K562 (cell line): ENCODE results near the gene CREG2. TPM values are rescaled to one million over a fixed set of nuclear protein-coding genes. Genes with fewer than 3 reads are reported as not detected.
A peak's percentile ranks its signal among the peaks of the same experiment; 100 is the strongest.

Experiments used
- ATAC-seq: fragments of 200-7000 bp; cut with Tn5 transposase; 3 replicates; pipeline ENCODE4 v1.9.1; 2020; ENCODE audit warnings: moderate library complexity
- BruUV-seq: library from RNA; stranded (reverse); fragments of 400-500 nt; replicated peaks from 2 replicates; lab custom pipeline; 2021; lab: Mats Ljungman, UMichigan
- CTCF ChIA-PET: fragments of 300-600 bp; formaldehyde crosslinking; extraction: SDS; loops from one replicate; lab custom pipeline; 2021; ENCODE audit warnings: low intra/inter-chr PET ratio; lab: Yijun Ruan, JAX
- POLR2A ChIA-PET: fragments of 300-600, 350-650 bp; sonication (Branson Sonifier 250); formaldehyde crosslinking; extraction: SDS; loops from one replicate; lab custom pipeline; 2021; ENCODE audit warnings: antibody characterized with exemption, inconsistent platforms; lab: Yijun Ruan, JAX
- DNase-seq, 4 experiments: peaks; one replicate each; pipeline versions ENCODE4 v3.0.0 to v3.0.0-alpha.2; 2011 to 2018; ENCODE audit warnings: low spot score in 3 of 4, mixed read lengths in 3 of 4; ENCODE audit errors: extremely low read depth in 1 of 4
- FAIRE-seq: peaks from 2 replicates; lab custom pipeline; 2011; peaks lifted over from hg19 to GRCh38; lab: Jason Lieb, UNC
- H2AFZ ChIP-seq: 2 replicates; pipeline ENCODE4 v1.6.0; 2011; ENCODE audit warnings: low read depth, low read length, control low read depth, inconsistent platforms
- H3K27ac ChIP-seq: fragments of 200-600 bp; 3 replicates; pipeline ENCODE4 v1.8.0; 2011; ENCODE audit warnings: low read depth, mild to moderate bottlenecking, control low read depth, inconsistent platforms, low read length, moderate library complexity, mixed read lengths; ENCODE audit errors: extremely low read depth
- H3K27me3 ChIP-seq, 2 experiments: fragments of 300-600 bp in 1 of 2; 2 replicates in 1 of 2; 3 replicates in 1 of 2; pipeline versions ENCODE4 v1.6.0 to v1.8.0; 2011; ENCODE audit warnings: inconsistent platforms in 2 of 2, low read length in 2 of 2, mild to moderate bottlenecking in 1 of 2, mixed read lengths in 1 of 2, moderate library complexity in 1 of 2; ENCODE audit not compliant: control insufficient read depth in 2 of 2, insufficient read depth in 2 of 2
- H3K36me3 ChIP-seq: fragments of 300-600 bp; 3 replicates; pipeline ENCODE4 v1.8.0; 2011; ENCODE audit warnings: mild to moderate bottlenecking, low read length, inconsistent platforms; ENCODE audit not compliant: control insufficient read depth, insufficient read depth
- H3K4me1 ChIP-seq, 2 experiments: fragments of 200-600 bp in 1 of 2; replicated peaks in 1 of 2; 2 replicates in 1 of 2; 3 replicates in 1 of 2; pipeline versions ENCODE4 v1.5.1 to v1.8.0; 2011; ENCODE audit warnings: inconsistent platforms in 2 of 2, low read length in 2 of 2, mild to moderate bottlenecking in 1 of 2, mixed read lengths in 1 of 2, moderate library complexity in 1 of 2; ENCODE audit not compliant: control insufficient read depth in 2 of 2, insufficient read depth in 2 of 2
- H3K4me2 ChIP-seq: 2 replicates; pipeline ENCODE4 v1.6.1; 2011; ENCODE audit warnings: low read length, control low read depth, inconsistent platforms, mixed read lengths; ENCODE audit not compliant: insufficient read depth
- H3K4me3 ChIP-seq: fragments of 200-600 bp; sonication (generic), shearing (Covaris generic); 2 replicates; pipeline ENCODE4 v1.5.1; 2016; ENCODE audit warnings: control low read depth, inconsistent platforms
- H3K79me2 ChIP-seq: fragments of 200-600 bp; 3 replicates; pipeline ENCODE4 v1.8.0; 2011; ENCODE audit warnings: low read length, inconsistent platforms; ENCODE audit not compliant: control insufficient read depth, insufficient read depth
- H3K9ac ChIP-seq, 2 experiments: 2 replicates each; pipeline versions ENCODE4 v1.6.0 to v1.6.1; 2011; ENCODE audit warnings: low read depth in 2 of 2, low read length in 2 of 2, control low read depth in 1 of 2, inconsistent platforms in 1 of 2, mild to moderate bottlenecking in 1 of 2, mixed read lengths in 1 of 2; ENCODE audit not compliant: insufficient read depth in 1 of 2
- H3K9me1 ChIP-seq: one replicate; pipeline ENCODE4 v1.6.0; 2011; ENCODE audit warnings: inconsistent platforms, mild to moderate bottlenecking, low read length, moderate library complexity; ENCODE audit not compliant: control insufficient read depth, insufficient read depth
- H3K9me3 ChIP-seq: replicated peaks from 2 replicates; pipeline ENCODE4 v1.5.1; 2011; ENCODE audit warnings: low read depth, low read length, inconsistent platforms; ENCODE audit not compliant: control insufficient read depth, insufficient read depth
- H4K20me1 ChIP-seq: replicated peaks from 2 replicates; pipeline ENCODE4 v1.6.1; 2011; ENCODE audit warnings: low read length, inconsistent platforms, mixed read lengths; ENCODE audit not compliant: control insufficient read depth, insufficient read depth
- E2F8 ChIP-seq: fragments of 450-650 bp; IDR thresholded peaks from 2 replicates; pipeline ENCODE4 v1.7.1; 2018; ENCODE audit warnings: mild to moderate bottlenecking, low read depth; ENCODE audit not compliant: partially characterized antibody
- EHMT2 ChIP-seq: fragments of 450-650 bp; IDR thresholded peaks from 2 replicates; pipeline ENCODE4 v1.6.1; 2018; ENCODE audit warnings: antibody characterized with exemption
- ELF4 ChIP-seq: fragments of 450-650 bp; formaldehyde crosslinking; IDR thresholded peaks from 2 replicates; pipeline ENCODE4 v1.4.0; 2022; ENCODE audit warnings: missing genetic modification characterization
- FOXK1 ChIP-seq: sonication (generic); formaldehyde crosslinking; IDR thresholded peaks from 2 replicates; pipeline ENCODE4 v1.8.0; 2022; ENCODE audit warnings: missing genetic modification reagents, mild to moderate bottlenecking, borderline replicate concordance
- GABPB1 ChIP-seq: sonication (generic); formaldehyde crosslinking; IDR thresholded peaks from 2 replicates; pipeline ENCODE4 v1.8.0; 2022; ENCODE audit warnings: mild to moderate bottlenecking, missing genetic modification reagents
- HDGF ChIP-seq: fragments of 450-650 bp; IDR thresholded peaks from 2 replicates; pipeline ENCODE4 v1.6.1; 2016
- NFATC3 ChIP-seq: fragments of 450-650 bp; IDR thresholded peaks from 2 replicates; pipeline ENCODE4 v1.6.1; 2017; ENCODE audit warnings: mild to moderate bottlenecking
- POLR2B ChIP-seq: fragments of 450-650 bp; IDR thresholded peaks from 2 replicates; pipeline ENCODE4 v1.6.1; 2018; ENCODE audit warnings: low read depth; ENCODE audit not compliant: partially characterized antibody
- PPARD ChIP-seq: fragments of 250-450 bp; sonication (Bioruptor Pico); IDR thresholded peaks from 2 replicates; pipeline ENCODE4 v1.8.0; 2022; ENCODE audit warnings: inconsistent platforms, mild to moderate bottlenecking, moderate library complexity
- RAD21 ChIP-seq, 2 experiments: fragments of 250-450 bp in 1 of 2; fragments of 450-650 bp in 1 of 2; sonication (Bioruptor Pico) in 1 of 2; formaldehyde crosslinking in 1 of 2; IDR thresholded peaks in 1 of 2; conservative IDR thresholded peaks in 1 of 2; 2 replicates each; pipeline versions ENCODE4 v1.4.0 to v1.8.0; 2020 to 2022; ENCODE audit warnings: mild to moderate bottlenecking in 2 of 2, moderate library complexity in 1 of 2
- SMARCA5 ChIP-seq: fragments of 450-650 bp; IDR thresholded peaks from 2 replicates; pipeline ENCODE4 v1.6.1; 2016
- THRA ChIP-seq: fragments of 450-650 bp; IDR thresholded peaks from 2 replicates; pipeline ENCODE4 v1.6.1; 2017; ENCODE audit warnings: mild to moderate bottlenecking, moderate library complexity
- THRAP3 ChIP-seq: fragments of 450-650 bp; IDR thresholded peaks from 2 replicates; pipeline ENCODE4 v1.6.1; 2016; ENCODE audit warnings: mild to moderate bottlenecking, inconsistent platforms, borderline replicate concordance
- ZBED1 ChIP-seq: IDR thresholded peaks from 2 replicates; pipeline ENCODE4 v1.6.1; 2014
- ZBTB26 ChIP-seq: fragments of 450-650 bp; formaldehyde crosslinking; IDR thresholded peaks from 2 replicates; pipeline ENCODE4 v1.4.0; 2022; ENCODE audit warnings: missing genetic modification characterization
- ZBTB43 ChIP-seq: sonication (generic); formaldehyde crosslinking; IDR thresholded peaks from 2 replicates; pipeline ENCODE4 v1.8.0; 2023; ENCODE audit warnings: mild to moderate bottlenecking, missing genetic modification reagents
- ZEB2 ChIP-seq: fragments of 450-650 bp; IDR thresholded peaks from 2 replicates; pipeline ENCODE4 v1.6.1; 2016
- WGBS: fragments of 100-300 bp; shearing (Covaris generic); methylation state at CpG from one replicate; pipeline ENCODE4 v1.1.6; 2016; ENCODE audit warnings: low coverage, mixed read lengths; ENCODE audit not compliant: insufficient coverage; ENCODE audit errors: missing lambda C conversion rate; 5-methylcytosine and 5-hydroxymethylcytosine counted together
- in situ Hi-C: fragments of 300-500 bp; cut with MboI; formaldehyde crosslinking; loops from 4 replicates; pipeline ENCODE4 v1.15.0; 2018; ENCODE audit warnings: inconsistent platforms, mixed read lengths
- intact Hi-C: fragments of 100-400 bp; cut with micrococcal nuclease; formaldehyde crosslinking; loops from 2 replicates; pipeline ENCODE4 v1.14.2; 2022
- polyA plus RNA-seq, 8 experiments: library from polyadenylated mRNA; depleted of rRNA in 4 of 8; stranded (reverse) in 5 of 8; unstranded in 3 of 8; fragments of >200 nt; fragmentation: Nextera tagmentation in 2 of 8; fragmentation: Illumina TruSeq in 1 of 8; extraction: Ambion mirVana in 2 of 8; extraction: Trizol in 1 of 8; gene quantifications; 2 replicates each; pipeline versions ENCODE4 v1.2.1 to v1.2.3, GENCODE V29; 2011 to 2014; ENCODE audit warnings: inconsistent platforms in 1 of 8, missing spikeins in 1 of 8
- total RNA-seq, 7 experiments: library from RNA; depleted of rRNA in 6 of 7; stranded (reverse); fragments of >200 nt in 6 of 7; fragmentation: Illumina TruSeq in 2 of 7; extraction: Trizol in 2 of 7; gene quantifications; 2 replicates each; pipeline versions ENCODE4 v1.2.1 to v1.2.3, GENCODE V29; 2011 to 2021; ENCODE audit warnings: low replicate concordance in 1 of 7

Gene CREG2
- total and polyA plus RNA-seq, 9 of the 15 experiments (the other 6 are each of a cell fraction or from before 2014, with no cell fraction given) = not detected

GRCh38 chr2:101306410-101306809 is 80.9 kb downstream of the CREG2 start:
- Histone ChIP-seq H3K27me3 (no peaks in the 10 kb centered on the region), H3K9me3 (no peaks in the 10 kb centered on the region), H3K9ac (peak overlapping the region; percentile 81 to 85; a peak in 3 of 4 replicates), H3K79me2 (peaks cover 71% of the 10 kb centered on the region), H3K9me1 (no peaks in the 10 kb centered on the region), H3K4me2 (peak overlapping the region; percentile 92), H3K4me1 (peaks cover 16 to 26% of the 10 kb centered on the region in 2 experiments; a peak in 4 of 5 replicates), H3K4me3 (peak overlapping the region; percentile 72), H2AFZ (no peak overlapping the region), H3K36me3 (peaks cover 37% of the 10 kb centered on the region), H4K20me1 (peaks cover 24% of the 10 kb centered on the region), H3K27ac (peak overlapping the region; percentile 49; the same call in 2 of the 3 replicates)
- BruUV-seq = no TSS peak
- FAIRE-seq (no peak), ATAC-seq (peak; percentile 4; the same call in 2 of the 3 replicates), DNase-seq (peak; percentile 19 to 41 (median 28))
- CTCF ChIA-PET = no interaction called here
- POLR2A ChIA-PET = interaction anchor here (0.8 to 1.1 kb wide), 3 partner anchors 8 to 53 kb away, joined by 3 to 4 read pairs (median 4); no protein-coding TSS in a partner anchor
- intact Hi-C loops (no loop called here), in situ Hi-C loops (no loop called here)
- WGBS = 18% methylated on average over 7 of the region's 7 CpGs
- no peak for TF ChIP-seq ZBTB43 (CRISPR knock-in tag)
- TF ChIP-seq E2F8 = peak; percentile 17
- no peak for TF ChIP-seq NFATC3
- no peak for TF ChIP-seq RAD21 (CRISPR knock-in tag; conservative IDR thresholded peaks at IDR 0.05 in 1 of 2, IDR thresholded peaks at IDR 0.05 in 1 of 2)
- 0 out of 2 replicates have a peak, but pooled peaks have one; percentile 29 for TF ChIP-seq ELF4
- TF ChIP-seq PPARD (CRISPR knock-in tag) = no peak
- 0 out of 2 replicates have a peak, but pooled peaks have one; percentile 19 for TF ChIP-seq GABPB1 (CRISPR knock-in tag)
- TF ChIP-seq EHMT2 = peak; percentile 49; the same call in 1 of the 2 replicates
- 0 out of 2 replicates have a peak, but pooled peaks have one; percentile 11 for TF ChIP-seq ZEB2
- no peak for TF ChIP-seq THRA
- TF ChIP-seq THRAP3 = 0 out of 2 replicates have a peak, but pooled peaks have one; percentile 46
- no peak for TF ChIP-seq ZBED1
- no peak for TF ChIP-seq FOXK1
- 0 out of 2 replicates have a peak, but pooled peaks have one; percentile 73 for TF ChIP-seq ZBTB26
- peak; percentile 78; the same call in 1 of the 2 replicates for TF ChIP-seq HDGF
- peak; percentile 69; the same call in 1 of the 2 replicates for TF ChIP-seq SMARCA5
- TF ChIP-seq POLR2B = peak; percentile 18
